OCI-LY3 (cell line): ENCODE data around the gene ERBIN.

Experiments
- EZH2phosphoT487 ChIP-seq: fragments of 200-600 bp; shearing (Covaris generic); IDR thresholded peaks from 2 replicates; pipeline ENCODE4 v1.6.1; 2018; ENCODE audit warnings: antibody characterized with exemption, mixed run types, low read depth
- TF ChIP-seq, protein P1 (sequence below): fragments of 200-600, 300-600 bp; sonication (generic); IDR thresholded peaks from 2 replicates; pipeline ENCODE4 v1.5.1; 2014; ENCODE audit warnings: antibody characterized with exemption, low read length, low read depth

GRCh38 chr5:66080664-66081063 lies 154.3 kb downstream of the ERBIN start:
- TF ChIP-seq, protein P1, sequence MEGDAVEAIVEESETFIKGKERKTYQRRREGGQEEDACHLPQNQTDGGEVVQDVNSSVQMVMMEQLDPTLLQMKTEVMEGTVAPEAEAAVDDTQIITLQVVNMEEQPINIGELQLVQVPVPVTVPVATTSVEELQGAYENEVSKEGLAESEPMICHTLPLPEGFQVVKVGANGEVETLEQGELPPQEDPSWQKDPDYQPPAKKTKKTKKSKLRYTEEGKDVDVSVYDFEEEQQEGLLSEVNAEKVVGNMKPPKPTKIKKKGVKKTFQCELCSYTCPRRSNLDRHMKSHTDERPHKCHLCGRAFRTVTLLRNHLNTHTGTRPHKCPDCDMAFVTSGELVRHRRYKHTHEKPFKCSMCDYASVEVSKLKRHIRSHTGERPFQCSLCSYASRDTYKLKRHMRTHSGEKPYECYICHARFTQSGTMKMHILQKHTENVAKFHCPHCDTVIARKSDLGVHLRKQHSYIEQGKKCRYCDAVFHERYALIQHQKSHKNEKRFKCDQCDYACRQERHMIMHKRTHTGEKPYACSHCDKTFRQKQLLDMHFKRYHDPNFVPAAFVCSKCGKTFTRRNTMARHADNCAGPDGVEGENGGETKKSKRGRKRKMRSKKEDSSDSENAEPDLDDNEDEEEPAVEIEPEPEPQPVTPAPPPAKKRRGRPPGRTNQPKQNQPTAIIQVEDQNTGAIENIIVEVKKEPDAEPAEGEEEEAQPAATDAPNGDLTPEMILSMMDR = no peak
- TF ChIP-seq EZH2phosphoT487 = no peak
